C1 segment of cervical spinal cord (tissue), 14 donors: Measurements from ENCODE around the gene RPS18.
A peak's percentile ranks its signal among the peaks of the same experiment; 100 is the strongest.
"Not testable (repeated sequence)": the region's sequence is repeated elsewhere in the genome, so short reads cannot be mapped to it uniquely, and the experiment has no call there.

Experiments
- DNase-seq, 14 donors: peaks; one replicate each; lab custom pipeline; 2025; lab: John Stamatoyannopoulos, UW

Gene RPS18

DNA sequence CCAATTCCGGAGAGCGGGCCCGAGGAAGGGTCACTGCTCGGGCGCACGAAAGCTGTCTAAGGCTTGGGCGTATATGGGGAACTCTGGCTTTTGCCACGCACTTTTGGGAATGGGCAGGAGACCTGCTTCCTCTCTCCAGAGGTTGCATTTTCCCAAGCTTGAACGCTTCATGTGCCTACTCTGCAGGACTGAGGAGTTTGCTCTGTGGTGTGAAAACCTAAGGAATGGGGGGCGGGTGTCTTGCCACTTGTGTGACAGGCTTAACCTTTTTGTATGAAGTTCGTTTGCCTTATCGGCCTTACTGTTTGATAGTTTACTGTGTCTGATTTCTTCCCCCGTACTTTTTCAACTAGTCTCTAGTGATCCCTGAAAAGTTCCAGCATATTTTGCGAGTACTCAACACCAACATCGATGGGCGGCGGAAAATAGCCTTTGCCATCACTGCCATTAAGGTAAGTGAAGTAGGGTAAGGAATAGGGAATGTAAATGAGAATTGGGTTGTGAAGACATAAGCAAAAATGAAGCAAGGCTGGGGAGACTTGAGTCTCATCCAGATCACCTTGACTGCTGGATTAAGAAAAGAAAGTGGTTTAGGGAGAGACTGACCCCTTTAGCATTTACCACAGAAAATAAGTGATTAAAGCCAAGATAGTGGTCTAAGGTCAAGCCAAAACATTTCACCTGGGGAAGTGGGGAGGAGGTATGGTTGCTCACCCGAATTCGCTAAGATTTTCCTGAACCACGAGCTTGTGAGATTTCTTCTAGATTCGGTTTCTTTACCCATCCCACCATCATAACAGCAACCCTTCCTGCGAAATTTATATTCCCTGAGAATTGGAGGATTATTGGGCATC is 627 bp downstream of the RPS18 start:
- DNase-seq, result no peak

DNA sequence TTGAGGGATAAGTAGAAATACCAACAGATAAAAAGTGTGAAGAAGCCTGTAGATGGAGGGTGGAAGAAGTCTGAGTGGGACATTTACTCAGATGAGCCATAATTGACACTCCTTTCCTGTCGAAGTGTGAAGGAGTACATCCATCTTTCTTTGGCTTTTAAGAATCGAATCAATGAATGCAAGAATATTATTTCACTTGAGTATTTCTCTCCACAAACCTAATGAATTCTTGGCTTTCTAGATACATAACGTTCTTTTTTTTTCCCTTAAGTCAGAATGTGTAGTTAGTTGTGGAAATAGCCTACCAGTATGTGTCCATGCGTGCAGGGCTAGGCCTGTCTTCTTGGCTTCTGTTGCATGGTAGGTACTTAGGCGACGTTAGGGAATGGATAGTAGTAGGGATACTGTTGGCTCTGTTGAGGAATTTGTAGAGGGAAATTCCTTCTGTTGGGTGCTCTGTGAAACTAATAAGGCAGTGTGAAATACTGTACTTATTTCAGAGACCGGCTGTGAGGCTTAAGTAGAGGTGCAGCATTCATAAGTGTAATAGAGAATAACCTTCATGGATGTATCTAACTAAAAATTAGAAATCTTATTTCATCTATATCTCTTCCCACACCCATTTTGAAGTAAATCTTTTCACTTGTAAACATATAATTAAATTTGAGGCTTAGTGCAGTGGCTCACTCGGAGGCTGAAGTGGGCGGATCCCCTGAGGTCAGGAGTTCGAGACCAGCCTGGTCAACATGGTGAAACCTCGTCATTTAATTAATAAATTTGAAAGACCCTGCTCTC is 1.5 kb downstream of the RPS18 start:
- DNase-seq, result no peak

DNA sequence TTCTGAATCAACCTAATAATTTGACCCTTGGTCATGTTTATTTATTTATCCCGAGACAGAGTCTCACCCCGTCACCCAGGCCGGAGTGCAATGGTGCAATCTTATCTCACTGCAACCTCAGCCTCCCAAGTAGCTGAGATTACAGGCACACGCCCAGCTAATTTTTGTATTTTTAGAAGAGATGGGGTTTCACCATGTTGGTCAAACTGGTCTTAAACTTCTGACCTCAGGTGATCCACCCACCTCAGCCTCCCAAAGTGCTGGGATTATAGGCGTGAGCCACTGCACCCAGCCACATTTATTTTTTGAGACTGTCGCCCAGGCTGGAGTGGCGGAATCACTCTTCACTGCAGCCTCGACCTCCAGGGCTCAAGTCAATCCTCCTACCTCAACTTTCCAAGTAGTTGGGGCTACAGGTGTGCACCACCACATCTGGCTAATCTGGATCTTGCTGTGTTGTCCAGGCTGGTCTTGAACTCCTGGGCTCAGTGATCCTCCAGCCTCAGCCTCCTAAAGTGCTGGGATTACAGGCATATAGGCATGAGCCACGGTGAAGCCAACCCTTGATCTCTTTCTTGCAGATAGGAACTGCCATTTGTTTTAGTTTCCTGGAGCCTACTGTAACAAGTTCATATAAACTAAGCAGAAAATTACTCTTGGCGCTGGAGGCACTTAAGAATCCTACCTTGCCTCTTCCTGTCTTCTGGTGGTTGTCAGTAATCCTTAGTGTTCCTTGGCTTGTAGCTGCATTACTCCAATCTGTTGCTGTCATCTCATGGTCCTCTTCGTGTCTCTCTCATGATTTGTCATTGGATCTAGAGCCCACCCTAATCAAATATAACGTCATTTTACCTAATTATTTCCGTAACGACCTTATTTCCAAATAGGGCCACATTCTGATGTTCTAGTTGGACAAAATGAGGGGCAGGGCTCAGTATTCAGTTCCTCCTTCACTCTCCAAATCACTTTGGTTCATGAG is 2.3 kb downstream of the RPS18 start:
- no peak for DNase-seq

DNA sequence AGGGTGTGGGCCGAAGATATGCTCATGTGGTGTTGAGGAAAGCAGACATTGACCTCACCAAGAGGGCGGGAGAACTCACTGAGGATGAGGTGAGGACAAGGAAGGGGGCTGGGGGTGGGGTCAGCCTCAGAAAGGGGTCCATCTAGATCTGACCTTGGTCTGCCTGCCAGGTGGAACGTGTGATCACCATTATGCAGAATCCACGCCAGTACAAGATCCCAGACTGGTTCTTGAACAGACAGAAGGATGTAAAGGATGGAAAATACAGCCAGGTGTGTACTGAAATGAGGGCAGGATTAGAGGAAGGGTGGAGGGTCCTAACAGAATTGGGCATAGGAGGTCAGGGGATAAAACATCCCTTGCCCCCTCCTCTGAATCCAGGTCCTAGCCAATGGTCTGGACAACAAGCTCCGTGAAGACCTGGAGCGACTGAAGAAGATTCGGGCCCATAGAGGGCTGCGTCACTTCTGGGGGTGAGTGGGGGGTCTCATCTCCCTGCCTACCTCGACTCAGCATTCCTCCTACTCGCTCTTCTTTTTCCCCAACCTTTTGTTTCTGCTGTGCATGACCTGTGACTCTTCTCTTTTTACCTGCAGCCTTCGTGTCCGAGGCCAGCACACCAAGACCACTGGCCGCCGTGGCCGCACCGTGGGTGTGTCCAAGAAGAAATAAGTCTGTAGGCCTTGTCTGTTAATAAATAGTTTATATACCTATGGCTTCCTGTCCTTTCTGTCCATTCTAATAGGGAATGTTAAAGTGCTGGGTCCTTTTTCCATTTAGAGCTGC is 4.1 kb downstream of the RPS18 start:
- not testable (repeated sequence) for DNase-seq

DNA sequence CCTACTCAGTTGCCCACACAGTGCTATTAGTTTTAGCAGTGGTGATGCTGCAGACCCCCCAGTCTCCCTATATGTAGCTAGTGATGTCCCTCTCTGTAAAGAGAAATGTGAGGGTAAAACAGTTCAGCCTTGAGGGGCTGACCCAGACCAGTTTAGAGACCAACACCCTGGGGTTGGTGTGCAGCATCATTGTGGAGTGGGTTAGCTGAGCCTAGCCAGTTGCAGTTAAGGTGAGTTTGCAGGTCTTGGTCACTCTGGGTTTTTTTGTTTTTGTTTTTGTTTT is 4.6 kb downstream of the RPS18 start:
- no peak for DNase-seq

DNA sequence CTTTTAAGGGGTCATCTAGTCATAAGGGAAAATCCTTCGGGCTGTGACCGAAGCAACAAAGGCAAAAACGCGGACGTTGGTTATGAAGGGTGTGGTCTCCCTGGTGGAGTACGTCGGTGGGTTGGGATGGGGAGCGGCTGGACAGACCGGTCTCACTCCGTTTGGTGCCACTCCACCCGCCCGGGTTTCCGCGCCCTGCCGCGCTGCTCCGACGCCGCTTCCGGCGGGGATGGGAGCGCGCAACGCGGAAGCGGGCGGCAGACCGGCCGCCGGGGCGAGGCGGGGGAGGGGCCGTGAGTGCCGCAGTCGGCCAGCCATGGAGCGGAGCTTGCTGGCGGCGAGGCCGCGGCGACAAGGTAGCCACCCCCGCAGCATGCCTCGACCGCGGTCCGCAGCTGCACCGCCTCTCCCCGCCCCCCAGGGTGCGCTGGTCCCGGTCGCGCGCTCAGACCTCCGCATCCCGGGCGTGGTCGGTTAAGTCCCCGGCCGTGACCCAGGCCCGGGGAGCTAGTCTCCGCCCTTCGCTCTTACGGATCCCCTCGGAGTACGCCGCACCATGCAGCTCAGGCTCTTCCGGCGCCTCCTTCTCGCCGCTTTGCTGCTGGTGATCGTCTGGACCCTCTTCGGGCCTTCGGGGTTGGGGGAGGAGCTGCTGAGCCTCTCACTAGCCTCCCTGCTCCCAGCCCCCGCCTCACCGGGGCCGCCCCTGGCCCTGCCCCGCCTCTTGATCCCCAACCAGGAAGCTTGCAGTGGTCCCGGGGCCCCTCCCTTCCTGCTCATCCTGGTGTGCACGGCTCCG is 5.2 kb downstream of the RPS18 start, which contains the start of gene B3GALT4:
Gene B3GALT4 (plus strand): TSS at position 260 of the 799 bp plus-strand sequence. CDS start 297 bp downstream, at position 557.
- peak in 12 of 14 donors; percentile 12 to 78 (median 58) for DNase-seq

DNA sequence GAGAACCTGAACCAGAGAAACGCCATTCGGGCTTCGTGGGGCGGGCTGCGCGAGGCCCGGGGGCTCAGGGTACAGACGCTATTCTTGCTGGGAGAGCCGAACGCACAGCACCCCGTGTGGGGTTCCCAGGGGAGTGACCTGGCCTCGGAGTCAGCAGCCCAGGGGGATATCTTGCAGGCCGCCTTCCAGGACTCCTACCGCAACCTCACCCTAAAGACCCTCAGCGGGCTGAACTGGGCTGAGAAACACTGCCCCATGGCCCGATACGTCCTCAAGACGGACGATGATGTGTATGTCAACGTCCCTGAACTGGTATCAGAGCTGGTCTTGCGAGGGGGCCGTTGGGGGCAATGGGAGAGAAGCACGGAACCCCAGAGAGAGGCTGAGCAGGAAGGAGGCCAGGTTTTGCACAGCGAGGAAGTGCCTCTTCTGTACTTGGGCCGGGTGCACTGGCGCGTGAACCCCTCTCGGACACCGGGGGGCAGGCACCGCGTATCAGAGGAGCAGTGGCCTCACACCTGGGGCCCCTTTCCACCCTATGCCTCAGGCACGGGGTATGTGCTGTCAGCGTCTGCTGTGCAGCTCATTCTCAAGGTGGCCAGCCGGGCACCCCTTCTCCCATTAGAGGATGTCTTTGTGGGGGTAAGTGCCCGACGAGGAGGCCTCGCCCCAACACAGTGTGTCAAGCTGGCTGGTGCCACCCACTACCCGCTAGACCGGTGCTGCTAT is 6.0 kb downstream of the RPS18 start:
- DNase-seq, result peak in 1 of 14 donors; percentile 32

DNA sequence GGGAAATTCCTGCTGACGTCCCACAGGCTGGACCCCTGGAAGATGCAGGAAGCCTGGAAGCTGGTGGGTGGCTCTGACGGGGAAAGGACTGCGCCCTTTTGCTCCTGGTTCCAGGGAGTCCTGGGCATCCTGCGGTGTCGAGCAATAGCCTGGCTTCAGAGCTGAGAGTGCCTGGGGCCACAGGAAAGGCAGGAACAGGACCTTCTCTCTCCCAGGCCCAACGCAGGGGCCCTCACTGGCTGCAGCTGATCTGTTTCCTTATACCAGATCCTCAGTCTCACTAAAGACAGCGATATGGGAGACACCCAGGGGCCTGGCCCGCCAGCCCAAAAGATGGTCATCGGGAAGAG is 6.5 kb downstream of the RPS18 start:
- DNase-seq, result no peak

DNA sequence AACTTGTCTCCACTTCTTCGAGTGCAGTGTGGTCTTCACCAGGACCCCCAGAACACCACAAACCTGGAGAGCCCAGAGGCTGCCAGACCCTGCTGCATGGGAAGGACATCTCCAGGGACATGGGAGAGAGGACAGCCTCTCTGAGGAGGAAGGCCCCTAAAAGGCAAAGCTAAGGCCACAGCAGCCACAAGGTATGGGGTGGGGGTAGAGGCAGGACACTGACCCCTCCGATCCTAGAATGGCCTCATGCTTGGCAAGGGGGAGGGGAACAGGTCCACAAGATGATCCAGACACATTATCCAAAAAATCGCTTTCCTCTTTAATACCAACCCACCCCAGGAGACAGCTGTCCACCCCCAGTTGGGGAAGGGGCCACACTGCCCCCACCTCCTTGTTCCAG is 6.9 kb downstream of the RPS18 start:
- no peak for DNase-seq

DNA sequence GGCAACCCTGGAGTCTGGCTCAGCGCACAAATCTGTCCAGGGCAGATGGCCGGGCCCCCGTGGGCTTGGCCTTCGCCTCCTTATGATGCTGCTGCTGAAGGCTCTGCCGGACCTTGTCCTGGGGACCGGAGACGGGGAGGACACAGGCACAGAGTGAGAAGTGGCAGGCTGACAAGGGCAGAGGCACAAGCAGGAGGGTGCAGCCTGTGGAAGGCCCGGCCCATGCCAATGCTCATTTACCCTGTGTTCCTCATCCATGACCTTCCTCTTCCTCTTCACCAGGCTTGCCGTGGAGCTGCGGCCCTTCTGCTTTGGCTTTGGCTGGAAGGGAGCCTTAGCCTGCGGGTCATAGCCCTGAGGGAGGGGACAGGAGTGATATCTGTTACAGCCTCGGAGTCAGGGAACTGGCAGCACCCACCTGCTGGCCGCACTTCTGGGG is 7.4 kb downstream of the RPS18 start:
- DNase-seq, result peak in 2 of 14 donors; percentile 21 to 81

DNA sequence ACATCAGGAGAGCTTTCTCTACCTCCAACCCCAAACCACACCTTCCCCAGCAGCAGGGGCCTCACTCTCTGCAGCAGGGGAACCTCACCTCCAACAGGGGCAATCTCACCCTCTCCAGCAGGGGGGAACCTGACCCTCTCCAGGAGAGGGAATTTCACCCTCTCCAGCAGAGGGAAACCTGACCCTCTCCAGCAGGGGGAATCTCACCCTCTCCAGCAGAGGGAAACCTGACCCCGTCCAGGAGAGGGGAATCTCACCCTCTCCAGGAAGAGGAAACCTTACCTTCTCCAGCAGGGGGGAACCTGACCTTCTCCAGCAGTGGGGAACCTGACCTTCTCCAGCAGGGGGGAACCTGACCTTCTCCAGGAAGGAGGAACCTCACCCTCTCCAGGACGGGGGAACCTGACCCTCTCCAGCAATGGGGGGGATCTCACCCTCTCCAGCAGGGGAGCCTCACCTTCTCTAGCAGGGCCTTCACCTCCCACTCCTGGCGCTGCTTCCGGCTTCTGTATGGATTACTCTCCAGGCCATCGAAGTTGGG is 8.2 kb downstream of the RPS18 start:
- no peak for DNase-seq

DNA sequence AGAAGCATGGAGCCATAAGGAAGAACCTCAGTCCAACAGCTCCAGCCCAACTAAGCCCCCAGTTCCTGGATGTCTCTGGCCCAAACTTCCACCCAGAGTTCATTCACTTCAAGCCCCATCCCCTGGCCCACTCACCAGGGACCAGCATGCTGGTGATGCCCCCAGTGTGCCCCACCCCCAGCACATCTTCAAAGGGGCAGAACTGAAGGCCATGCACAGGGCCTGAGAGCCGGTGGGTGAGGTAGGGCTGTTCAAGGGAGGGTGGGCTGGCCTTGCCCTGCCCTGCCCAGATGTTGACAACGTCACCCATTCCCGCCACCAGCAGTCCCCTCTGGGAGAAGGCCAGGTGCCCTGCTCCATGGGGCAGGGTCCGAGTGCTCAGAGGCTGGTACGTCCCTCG is 8.7 kb downstream of the RPS18 start:
- no peak for DNase-seq

DNA sequence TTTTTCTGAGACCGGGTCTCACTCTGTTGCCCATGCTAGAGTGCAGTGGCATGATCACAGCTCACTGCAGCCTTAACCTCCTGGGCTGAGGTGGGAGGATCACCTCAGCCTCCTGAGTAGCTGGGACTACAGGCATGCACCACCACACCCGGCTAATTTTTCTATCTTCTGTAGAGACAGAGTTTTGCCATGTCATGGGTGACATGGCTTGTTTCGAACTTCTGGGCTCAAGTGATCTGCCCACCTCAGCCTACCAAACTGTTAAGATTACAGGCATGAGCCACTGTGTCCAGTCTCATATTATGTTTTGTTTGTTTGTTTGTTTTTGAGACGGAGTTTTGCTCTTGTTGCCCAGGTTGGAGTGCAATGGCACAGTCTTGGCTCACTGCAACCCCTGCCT is 13.3 kb downstream of the RPS18 start:
- not testable (repeated sequence) for DNase-seq

DNA sequence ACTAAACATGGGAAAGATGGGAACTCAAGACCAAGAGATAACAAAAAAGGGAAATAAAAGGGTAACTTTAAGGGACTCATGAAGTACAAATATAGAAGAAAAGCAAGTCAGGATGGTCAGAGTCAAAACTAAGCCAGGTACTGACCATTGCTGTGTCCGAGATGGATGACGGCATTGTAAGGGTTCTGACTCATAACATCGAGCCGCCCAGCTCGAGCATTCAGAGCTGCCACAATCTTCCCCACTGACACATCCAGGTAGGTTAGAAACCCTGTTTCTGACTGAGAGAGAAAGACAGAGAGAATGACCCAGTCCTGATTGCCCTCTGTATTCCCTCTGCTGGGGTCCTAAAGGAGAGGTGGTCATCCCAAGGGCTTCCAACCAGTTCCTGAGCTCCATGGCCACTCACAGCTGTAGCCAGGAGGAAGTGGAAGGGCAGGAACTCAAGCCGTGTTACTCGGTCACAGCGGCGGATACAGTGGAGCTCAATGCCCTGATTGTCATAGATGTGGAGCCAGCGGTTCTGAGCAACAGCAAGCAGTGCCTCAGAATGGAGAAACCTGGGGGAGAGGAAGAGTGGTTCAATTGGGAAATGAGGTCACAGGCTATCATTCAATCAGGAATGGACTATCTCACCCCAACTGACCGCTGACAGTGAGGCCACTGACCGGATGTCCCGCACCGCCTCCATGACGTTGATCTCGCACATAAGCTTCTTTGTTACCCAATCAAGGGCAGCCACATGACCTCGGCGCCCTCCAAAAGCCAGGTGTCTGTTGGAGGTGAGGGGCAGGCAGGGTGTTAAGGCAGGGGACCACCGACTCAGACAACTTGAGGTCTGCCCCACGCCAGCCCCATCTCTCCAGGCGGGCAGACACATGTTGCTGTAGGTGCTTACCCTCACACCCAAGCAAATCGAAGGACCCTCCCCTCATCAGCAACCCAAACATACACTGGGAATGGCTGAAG is 15.4 kb downstream of the RPS18 start:
- no peak for DNase-seq

DNA sequence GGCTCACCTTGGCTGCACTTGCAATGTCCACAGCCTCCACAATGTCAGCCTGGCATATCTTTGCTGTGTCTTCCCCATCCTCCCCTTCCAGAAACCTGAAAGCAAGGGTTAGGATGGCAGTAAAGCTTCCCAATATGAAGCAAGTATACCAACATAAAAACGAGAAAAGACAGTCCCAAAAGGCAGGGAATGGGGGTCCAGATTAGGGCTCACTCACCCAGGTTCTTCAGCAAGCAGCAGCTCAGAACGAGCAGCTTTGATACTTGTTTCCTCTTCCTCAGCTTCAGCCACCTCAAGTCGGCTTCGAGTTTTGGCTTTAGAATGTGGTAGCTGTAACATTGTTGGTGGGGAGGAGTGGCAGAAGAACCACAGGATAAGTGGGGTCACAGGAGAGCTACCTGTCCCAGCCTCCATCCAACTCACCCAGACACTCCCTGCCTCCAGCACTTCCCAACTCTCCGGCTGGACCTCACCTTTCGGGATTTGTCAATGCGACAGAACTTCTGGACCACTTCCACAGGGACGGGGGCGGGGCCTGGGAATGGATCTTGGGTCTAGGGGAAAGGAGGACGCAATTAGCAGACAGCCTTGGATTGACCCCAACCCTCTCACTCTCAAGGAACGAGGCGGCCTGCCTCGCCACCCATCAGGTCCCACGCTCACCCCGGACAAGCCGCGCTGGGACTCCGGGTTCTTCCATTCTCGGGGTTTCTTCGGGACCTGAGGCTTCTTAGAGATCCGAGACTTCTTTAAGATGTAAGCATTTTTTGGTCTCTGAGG is 16.5 kb downstream of the RPS18 start:
- DNase-seq, result no peak

DNA sequence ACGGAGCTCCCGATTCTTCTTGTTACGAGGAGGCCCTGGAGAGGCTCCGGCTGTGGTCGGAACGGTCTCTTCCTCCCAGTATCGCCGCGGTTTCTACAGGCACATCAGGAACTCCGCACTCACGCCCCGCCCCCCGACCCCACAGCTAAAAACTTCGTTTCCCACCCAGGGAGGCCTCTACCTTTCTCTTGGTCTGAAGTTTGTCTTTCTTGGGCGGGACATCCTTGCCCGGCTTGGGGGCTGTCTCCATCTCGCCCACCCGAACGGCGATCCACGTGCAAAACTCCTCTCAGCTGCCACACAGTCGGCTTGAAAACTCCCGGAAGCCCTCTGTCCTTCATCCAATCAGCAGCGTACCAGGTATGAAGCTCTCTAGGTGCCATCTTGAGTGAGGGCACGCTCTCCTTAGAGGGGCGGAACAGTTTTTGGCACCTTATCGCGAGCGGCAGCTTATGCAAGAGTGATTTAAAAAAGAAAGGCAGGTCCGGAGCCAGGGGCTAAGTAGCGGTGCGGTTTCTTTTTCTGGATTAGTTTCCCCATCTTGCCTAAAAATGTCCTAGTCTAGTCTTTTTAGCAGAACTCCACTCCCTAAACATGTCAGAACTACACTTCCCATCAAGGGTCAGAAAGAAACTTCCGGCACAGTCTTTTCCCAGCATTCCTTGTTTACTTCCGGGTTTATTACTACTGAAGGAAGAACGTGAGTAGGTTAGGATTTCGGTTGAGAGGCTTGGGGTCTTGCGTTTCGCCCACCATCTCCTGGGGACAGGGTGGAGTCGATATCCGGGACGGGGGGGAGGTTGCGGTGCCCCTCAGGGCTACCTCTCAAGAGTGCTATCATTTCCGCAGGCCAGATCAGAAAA is 17.3 kb downstream of the RPS18 start, which contains the start of the genes PFDN6 and WDR46:
Gene PFDN6 (plus strand): TSS at position 681 of the 863 bp plus-strand sequence. CDS start 256 bp downstream, outside the sequence.
Gene WDR46 (minus strand): TSS at position 319 of the 863 bp plus-strand sequence. CDS start 69 bp downstream, at position 250.
- peak in 13 of 14 donors; percentile 60 to 98 (median 90) for DNase-seq
